Heart right ventricle (tissue), 16 donors: ENCODE data around the gene LDHA. TPM values are rescaled to one million over a fixed set of nuclear protein-coding genes. Genes with fewer than 3 reads are reported as not detected.

Experiments used
- ATAC-seq, 8 donors: fragments of 200-7000 bp; cut with Tn5 transposase; one replicate each; pipeline ENCODE4 v1.9.1; 2020; ENCODE audit warnings: mild to moderate bottlenecking in 8 of 8, moderate library complexity in 8 of 8, moderate number of reproducible peaks in 1 of 8
- DNase-seq, 2 donors: peaks; one replicate each; pipeline ENCODE4 v3.0.0-alpha.2; 2020
- H3K27ac ChIP-seq, 10 donors: fragments of 200-600 bp; sonication (generic) in 2 of 10; one replicate each; pipeline versions ENCODE4 v1.5.0 to v1.8.0; 2020 to 2022; ENCODE audit warnings: mild to moderate bottlenecking in 3 of 10
- H3K27me3 ChIP-seq, 7 donors: fragments of 200-600 bp; one replicate each; pipeline ENCODE4 v1.8.0; 2021 to 2022; ENCODE audit warnings: mild to moderate bottlenecking in 2 of 7
- H3K36me3 ChIP-seq, 9 donors: fragments of 200-600 bp; sonication (generic) in 1 of 9; one replicate each; pipeline versions ENCODE4 v1.5.0 to v1.8.0; 2020 to 2022; ENCODE audit warnings: mild to moderate bottlenecking in 2 of 9
- H3K4me1 ChIP-seq, 9 donors: fragments of 200-600 bp; sonication (generic) in 1 of 9; one replicate each; pipeline versions ENCODE4 v1.5.0 to v1.8.0; 2020 to 2022; ENCODE audit warnings: mild to moderate bottlenecking in 4 of 9
- H3K4me3 ChIP-seq, 10 donors: fragments of 200-600 bp; sonication (generic) in 2 of 10; one replicate each; pipeline versions ENCODE4 v1.5.0 to v1.8.0; 2020 to 2022; ENCODE audit warnings: mild to moderate bottlenecking in 7 of 10, moderate library complexity in 2 of 10
- H3K9me3 ChIP-seq, 11 donors: fragments of 200-600 bp in 10 of 11; sonication (generic) in 2 of 11; one replicate each; pipeline versions ENCODE4 v1.5.0 to v1.8.0; 2013 to 2022; ENCODE audit warnings: mild to moderate bottlenecking in 2 of 11, control low read depth in 1 of 11, moderate library complexity in 1 of 11
- CTCF ChIP-seq, 9 donors: fragments of 200-600 bp; sonication (generic) in 2 of 9; IDR thresholded peaks; one replicate each; pipeline versions ENCODE4 v1.5.0 to v1.8.0; 2021 to 2022; ENCODE audit warnings: antibody characterized with exemption in 9 of 9, mild to moderate bottlenecking in 5 of 9, moderate library complexity in 1 of 9
- WGBS, 2 donors: extraction: QIAGEN DNeasy Blood & Tissue Kit; methylation state at CpG; one replicate each; pipeline ENCODE4 v1.1.7; 2013; ENCODE audit warnings: inconsistent platforms in 1 of 2; 5-methylcytosine and 5-hydroxymethylcytosine counted together
- intact Hi-C, 10 donors: fragments of 100-400 bp; cut with DNase I; formaldehyde crosslinking; loops; one replicate each; pipeline versions ENCODE4 v1.11.1 to v1.14.2; 2022
- polyA plus RNA-seq, 2 donors: library from polyadenylated mRNA; stranded (reverse); fragments of 200-250 nt; gene quantifications; one replicate each; pipeline ENCODE4 v1.2.3, GENCODE V29; 2013
- total RNA-seq, 10 donors: library from RNA; stranded (reverse); fragmentation: NEBNext Ultra II Directional in 3 of 10; extraction: Animal tissue kit (Norgen Biotek cat#: 25700) in 3 of 10; gene quantifications; one replicate each; pipeline versions ENCODE4 v1.2.1 to v1.2.4, GENCODE V29; 2021 to 2023
- donor health status: Arrhythmogenic right ventricular cardiomyopathy.
- donor health status: ischemic (EF 13 %, LVEDD 7.1; RV severe dilation, severe dysfunction).
- donor health status: healthy with polysubstance abuse.
- donor health status: DM: no; HTN: yes; CAD: no.
- donor health status: DM: no; HTN: no; CAD: no.
- donor health status: ischemic (EF 25% LVEDD 6.9; RV normal size, moderate dysfunction).
- donor health status: ischemic (EF 25% LVEDD 5.7; RV mildly dilated, moderate dysfunction).
- donor health status: healthy.
- donor health status: DM: yes; HTN: yes; CAD: no.
- donor health status: Ischemic cardiomyopathy.
- donor health status: ischemic (EF 35%, LVEDD 5.7; RV mildly dilated, moderate dysfunction).
- donor health status: nonischemic (EF 11% LVEDD 7.7; RV severe dilation, severe dysfunction).
- donor health status: DM: yes; HTN: yes; CAD: no.
- donor health status: PGD.
- donor health status: ischemic (EF 29% LVEDD 5.4; RV normal size, mild dysfunction).
- donor health status: nonischemic (EF 23%, LVEDD 6.1; RV moderate dilation, normal function).

Gene LDHA
- total and polyA plus RNA-seq, 12 donors: 121 to 918 (median 298) TPM

GRCh38 chr11:18358646-18359045 lies 35.7 kb upstream of the LDHA start:
- no peaks in the 10 kb centered on the region for H3K9me3 ChIP-seq
- H3K4me3 ChIP-seq: no peak overlapping the region
- no peaks in the 10 kb centered on the region for H3K27me3 ChIP-seq
- intact Hi-C loops: no loop called here
- peaks cover 0 to 100% (median 61%) of the 10 kb centered on the region in 9 donors for H3K36me3 ChIP-seq
- no peak overlapping the region for H3K27ac ChIP-seq
- TF ChIP-seq CTCF (IDR thresholded peaks at IDR 0.05): no peak
- whole genome bisulfite sequencing, 2 donors: 91 to 95% methylated on average over 4 of the region's 4 CpGs
- ATAC-seq (no peak), DNase-seq (no peak)
- H3K4me1 ChIP-seq: no peaks in the 10 kb centered on the region

GRCh38 chr11:18361154-18361553 lies 33.2 kb upstream of the LDHA start:
- H3K9me3 ChIP-seq: no peaks in the 10 kb centered on the region
- H3K27me3 ChIP-seq: no peaks in the 10 kb centered on the region
- intact Hi-C loops: no loop called here
- H3K27ac ChIP-seq: no peak overlapping the region
- 96 to 99% methylated on average over 5 of the region's 5 CpGs for WGBS, 2 donors
- no peak for TF ChIP-seq CTCF (IDR thresholded peaks at IDR 0.05)
- ATAC-seq (no peak), DNase-seq (no peak)
- peaks cover 0 to 100% (median 75%) of the 10 kb centered on the region in 9 donors for H3K36me3 ChIP-seq
- peaks cover 0 to 4% (median 0%) of the 10 kb centered on the region in 9 donors for H3K4me1 ChIP-seq
- no peak overlapping the region for H3K4me3 ChIP-seq

GRCh38 chr11:18364495-18365073 lies 29.8 kb upstream of the LDHA start:
- 93 to 98% methylated on average over 4 of the region's 4 CpGs for WGBS, 2 donors
- DNase-seq (no peak), ATAC-seq (no peak)
- Histone ChIP-seq H3K9me3 (no peaks in the 10 kb centered on the region), H3K27ac (no peak overlapping the region), H3K27me3 (no peaks in the 10 kb centered on the region), H3K36me3 (peaks cover 0 to 93% (median 48%) of the 10 kb centered on the region in 9 donors), H3K4me1 (peaks cover 0 to 8% (median 0%) of the 10 kb centered on the region in 9 donors), H3K4me3 (no peak overlapping the region)
- intact Hi-C loops: no loop called here
- TF ChIP-seq CTCF (IDR thresholded peaks at IDR 0.05): no peak

GRCh38 chr11:18365741-18366140 lies 28.6 kb upstream of the LDHA start:
- Histone ChIP-seq H3K4me3 (no peak overlapping the region), H3K36me3 (peaks cover 0 to 81% (median 36%) of the 10 kb centered on the region in 9 donors), H3K27me3 (no peaks in the 10 kb centered on the region), H3K4me1 (peaks cover 0 to 8% (median 0%) of the 10 kb centered on the region in 9 donors), H3K9me3 (no peaks in the 10 kb centered on the region), H3K27ac (no peak overlapping the region)
- 81 to 85% methylated on average over 4 of the region's 4 CpGs for WGBS, 2 donors
- DNase-seq: no peak
- no peak for TF ChIP-seq CTCF (IDR thresholded peaks at IDR 0.05)
- intact Hi-C loops: no loop called here
- ATAC-seq: no peak
